HFF-Myc (cell line): ENCODE results near the gene ALDH4A1.

Experiments
- DNase-seq: peaks from one replicate; pipeline ENCODE4 v3.0.0-alpha.2; 2011; ENCODE audit warnings: low read depth; ENCODE audit errors: extremely low read depth
- H3K4me3 ChIP-seq: replicated peaks from 2 replicates; pipeline ENCODE4 v1.5.1; 2011; ENCODE audit warnings: low read depth, mild to moderate bottlenecking, control low read depth, low read length
- CTCF ChIP-seq: IDR thresholded peaks from 2 replicates; pipeline ENCODE4 v1.5.1; 2012; ENCODE audit warnings: mild to moderate bottlenecking, low read depth, low read length, control low read depth; ENCODE audit errors: missing control alignments

ALDH4A1 gene

GRCh38 chr1:18917071-18917799 lies 14.9 kb upstream of the ALDH4A1 start:
- H3K4me3 ChIP-seq: no peak overlapping the region
- no peak for TF ChIP-seq CTCF
- DNase-seq: no peak

- TF ChIP-seq CTCF: no peak
- H3K4me3 ChIP-seq: no peak overlapping the region
- DNase-seq: no peak
Observed at GRCh38 chr1:18915341-18915740, 13.0 kb upstream of the ALDH4A1 start.

DNA sequence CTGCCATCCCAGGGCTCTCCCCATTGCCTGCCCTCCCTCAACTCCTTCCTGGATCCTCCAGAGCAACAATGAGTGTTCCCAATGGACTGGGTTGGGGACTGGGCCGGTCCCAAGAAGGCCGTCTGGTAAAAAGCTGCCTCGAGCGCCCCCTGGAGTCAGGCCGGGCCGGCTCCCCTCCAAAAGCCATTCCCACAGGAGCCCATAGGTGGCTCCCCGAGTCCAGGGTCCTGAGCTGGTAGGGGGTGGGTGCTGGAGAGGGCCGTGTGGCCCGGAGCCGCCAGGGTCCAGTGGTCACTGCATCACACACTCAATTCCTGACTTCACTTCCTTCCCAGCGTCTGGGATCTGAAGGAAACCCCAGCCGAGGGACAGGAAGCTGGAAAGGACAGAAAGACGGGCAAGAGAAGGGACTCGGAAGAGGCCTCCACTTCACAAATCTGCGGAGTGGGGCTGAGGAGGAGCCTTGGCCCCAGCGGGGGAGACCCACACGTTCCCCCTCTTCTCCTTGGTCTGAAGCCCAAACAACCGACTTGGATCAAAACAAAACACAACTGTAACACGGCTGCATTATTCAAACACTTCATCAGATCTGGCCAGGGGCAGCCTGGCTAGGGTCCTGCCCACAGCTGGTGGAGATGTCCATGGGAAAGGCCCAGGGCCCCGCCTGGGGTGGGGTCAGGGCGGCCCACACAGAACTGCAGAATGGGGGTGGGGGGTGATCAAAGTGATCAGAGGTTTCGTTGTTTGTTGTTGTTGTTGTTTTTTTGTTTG lies 10.9 kb upstream of the ALDH4A1 start:
- H3K4me3 ChIP-seq: no peak overlapping the region
- DNase-seq: no peak
- peak; percentile 100 for TF ChIP-seq CTCF

GRCh38 chr1:18912550-18912949 lies 10.2 kb upstream of the ALDH4A1 start:
- no peak overlapping the region for H3K4me3 ChIP-seq
- no peak for DNase-seq
- TF ChIP-seq CTCF: no peak

- TF ChIP-seq CTCF: no peak
Observed at GRCh38 chr1:18908911-18909771, 6.8 kb upstream of the ALDH4A1 start.

GRCh38 chr1:18907917-18908845 lies 5.8 kb upstream of the ALDH4A1 start:
- no peak overlapping the region for H3K4me3 ChIP-seq
- TF ChIP-seq CTCF: no peak
- DNase-seq: no peak

More at GRCh38 chr1:18908911-18909771, 6.8 kb upstream of the ALDH4A1 start:
- no peak overlapping the region for H3K4me3 ChIP-seq
- DNase-seq: no peak
